Prostate gland (tissue), 2 donors: ENCODE measurements around the gene GTSE1. TPM values are rescaled to one million over a fixed set of nuclear protein-coding genes. Genes with fewer than 3 reads are reported as not detected.

Source experiments
- DNase-seq: peaks from one replicate; pipeline ENCODE4 v3.0.0-alpha.2; 2019; ENCODE audit warnings: low spot score
- H3K27ac ChIP-seq, 2 donors: fragments of 200-600 bp; sonication (generic); 2 replicates each; pipeline ENCODE4 v1.5.1; 2017 to 2019
- H3K27me3 ChIP-seq: fragments of 200-600 bp; sonication (generic); replicated peaks from 2 replicates; pipeline ENCODE4 v1.5.1; 2019; ENCODE audit not compliant: insufficient read depth
- H3K36me3 ChIP-seq, 2 donors: fragments of 200-600 bp; sonication (generic); 1 replicate in 1 of 2; 2 replicates in 1 of 2; pipeline versions ENCODE4 v1.5.1 to v1.8.1; 2017 to 2019
- H3K4me1 ChIP-seq: fragments of 200-600 bp; sonication (generic); replicated peaks from 2 replicates; pipeline ENCODE4 v1.5.1; 2019
- H3K4me3 ChIP-seq, 2 donors: fragments of 200-600 bp; sonication (generic); 2 replicates each; pipeline ENCODE4 v1.5.1; 2017 to 2019
- H3K9me3 ChIP-seq: fragments of 200-600 bp; sonication (generic); 2 replicates; pipeline ENCODE4 v1.5.1; 2017
- POLR2A ChIP-seq: fragments of 450-650 bp; IDR thresholded peaks from one replicate; pipeline ENCODE4 v1.6.1; 2016; ENCODE audit warnings: antibody characterized with exemption, mild to moderate bottlenecking
- POLR2AphosphoS5 ChIP-seq: sonication (generic); formaldehyde crosslinking; IDR thresholded peaks from one replicate; pipeline ENCODE4 v1.6.1; 2017; ENCODE audit warnings: antibody characterized with exemption
- WGBS: methylation state at CpG from one replicate; pipeline ENCODE4 v1.1.5; 2018; 5-methylcytosine and 5-hydroxymethylcytosine counted together
- intact Hi-C: fragments of 100-400 bp; cut with DNase I; formaldehyde crosslinking; loops from one replicate; pipeline ENCODE4 v1.14.2; 2022
- total RNA-seq, 2 donors: library from RNA; depleted of rRNA; stranded (reverse); fragments of >200 nt; gene quantifications; one replicate each; pipeline ENCODE4 v1.1.0, GENCODE V29; 2016
- TF ChIP-seq, protein P1 (sequence below), 4 experiments: fragments of 200-600 bp in 2 of 4; fragments of 450-650 bp in 2 of 4; sonication (generic) in 2 of 4; IDR thresholded peaks; 1 replicate in 3 of 4; 2 replicates in 1 of 4; pipeline ENCODE4 v1.5.1; 2016 to 2019; ENCODE audit warnings: antibody characterized with exemption in 4 of 4, mild to moderate bottlenecking in 2 of 4, moderate library complexity in 2 of 4

GTSE1 gene
- total RNA-seq, 2 donors from 2014 or later = 0.46 to 4.8 TPM

- DNase-seq = no peak
- WGBS = 78% methylated on average over 23 of the region's 24 CpGs
- no peak overlapping the region for H3K4me3 ChIP-seq
- H3K27me3 ChIP-seq = no peaks in the 10 kb centered on the region
- TF ChIP-seq POLR2A (no peak), POLR2AphosphoS5 (no peak)
- TF ChIP-seq, protein P1, sequence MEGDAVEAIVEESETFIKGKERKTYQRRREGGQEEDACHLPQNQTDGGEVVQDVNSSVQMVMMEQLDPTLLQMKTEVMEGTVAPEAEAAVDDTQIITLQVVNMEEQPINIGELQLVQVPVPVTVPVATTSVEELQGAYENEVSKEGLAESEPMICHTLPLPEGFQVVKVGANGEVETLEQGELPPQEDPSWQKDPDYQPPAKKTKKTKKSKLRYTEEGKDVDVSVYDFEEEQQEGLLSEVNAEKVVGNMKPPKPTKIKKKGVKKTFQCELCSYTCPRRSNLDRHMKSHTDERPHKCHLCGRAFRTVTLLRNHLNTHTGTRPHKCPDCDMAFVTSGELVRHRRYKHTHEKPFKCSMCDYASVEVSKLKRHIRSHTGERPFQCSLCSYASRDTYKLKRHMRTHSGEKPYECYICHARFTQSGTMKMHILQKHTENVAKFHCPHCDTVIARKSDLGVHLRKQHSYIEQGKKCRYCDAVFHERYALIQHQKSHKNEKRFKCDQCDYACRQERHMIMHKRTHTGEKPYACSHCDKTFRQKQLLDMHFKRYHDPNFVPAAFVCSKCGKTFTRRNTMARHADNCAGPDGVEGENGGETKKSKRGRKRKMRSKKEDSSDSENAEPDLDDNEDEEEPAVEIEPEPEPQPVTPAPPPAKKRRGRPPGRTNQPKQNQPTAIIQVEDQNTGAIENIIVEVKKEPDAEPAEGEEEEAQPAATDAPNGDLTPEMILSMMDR (IDR thresholded peaks at IDR 0.05) = no peak
- peaks cover 0 to 19% of the 10 kb centered on the region in 2 donors for H3K36me3 ChIP-seq
- H3K27ac ChIP-seq = no peak overlapping the region
- H3K4me1 ChIP-seq = no peaks in the 10 kb centered on the region
- H3K9me3 ChIP-seq = no peaks in the 10 kb centered on the region
- intact Hi-C loops = no loop called here
These were observed 8.6 kb upstream of the GTSE1 start for GRCh38 chr22:46287873-46288751.

- Histone ChIP-seq H3K27ac (no peak overlapping the region), H3K4me1 (no peaks in the 10 kb centered on the region), H3K36me3 (peaks cover 0 to 18% of the 10 kb centered on the region in 2 donors), H3K27me3 (no peaks in the 10 kb centered on the region), H3K4me3 (no peak overlapping the region), H3K9me3 (no peaks in the 10 kb centered on the region)
- 87% methylated on average over 7 of the region's 7 CpGs for WGBS
- DNase-seq = no peak
- TF ChIP-seq POLR2AphosphoS5 (no peak), POLR2A (no peak)
- TF ChIP-seq, protein P1 (IDR thresholded peaks at IDR 0.05) = no peak
- intact Hi-C loops = no loop called here
These were observed 7.8 kb upstream of the GTSE1 start for GRCh38 chr22:46288846-46289243.

DNA sequence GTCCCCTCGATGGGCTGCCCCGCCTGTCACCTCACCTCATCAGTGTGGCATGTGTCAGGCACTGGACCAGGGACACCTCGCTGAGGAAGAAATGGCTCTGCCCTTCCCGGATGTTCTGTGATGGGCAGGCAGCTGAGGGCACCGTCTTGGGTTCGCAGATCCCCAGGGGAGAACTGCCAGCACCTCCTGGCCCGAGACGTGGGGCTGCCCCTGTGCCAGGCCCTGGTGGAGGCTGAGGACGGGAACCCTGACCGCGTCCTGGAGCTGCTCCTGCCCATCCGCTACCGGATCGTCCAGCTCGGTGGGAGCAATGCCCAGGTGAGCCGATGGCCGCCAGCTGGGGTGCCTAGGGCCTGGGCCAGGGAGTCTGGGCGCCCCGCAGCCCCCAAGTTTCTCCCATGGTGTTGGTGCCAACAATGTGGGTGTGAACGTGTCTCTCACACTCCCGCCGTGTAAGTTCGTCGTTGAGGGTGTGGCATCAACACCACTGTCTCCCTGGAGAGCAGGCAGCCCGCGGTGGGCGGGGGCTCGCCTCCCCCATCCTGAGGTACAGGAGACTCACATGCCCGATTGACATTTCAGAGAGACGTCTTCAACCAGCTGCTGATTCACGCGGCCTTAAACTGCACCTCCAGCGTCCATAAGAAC is 7.3 kb upstream of the GTSE1 start:
- Histone ChIP-seq H3K27me3 (no peaks in the 10 kb centered on the region), H3K4me3 (no peak overlapping the region), H3K4me1 (no peaks in the 10 kb centered on the region), H3K27ac (no peak overlapping the region), H3K36me3 (peaks cover 0 to 13% of the 10 kb centered on the region in 2 donors), H3K9me3 (no peaks in the 10 kb centered on the region)
- DNase-seq = no peak
- intact Hi-C loops = no loop called here
- 86% methylated on average over 33 of the region's 33 CpGs for WGBS
- no peak for TF ChIP-seq POLR2AphosphoS5
- TF ChIP-seq, protein P1 (IDR thresholded peaks at IDR 0.05) = no peak
- TF ChIP-seq POLR2A = no peak

DNA sequence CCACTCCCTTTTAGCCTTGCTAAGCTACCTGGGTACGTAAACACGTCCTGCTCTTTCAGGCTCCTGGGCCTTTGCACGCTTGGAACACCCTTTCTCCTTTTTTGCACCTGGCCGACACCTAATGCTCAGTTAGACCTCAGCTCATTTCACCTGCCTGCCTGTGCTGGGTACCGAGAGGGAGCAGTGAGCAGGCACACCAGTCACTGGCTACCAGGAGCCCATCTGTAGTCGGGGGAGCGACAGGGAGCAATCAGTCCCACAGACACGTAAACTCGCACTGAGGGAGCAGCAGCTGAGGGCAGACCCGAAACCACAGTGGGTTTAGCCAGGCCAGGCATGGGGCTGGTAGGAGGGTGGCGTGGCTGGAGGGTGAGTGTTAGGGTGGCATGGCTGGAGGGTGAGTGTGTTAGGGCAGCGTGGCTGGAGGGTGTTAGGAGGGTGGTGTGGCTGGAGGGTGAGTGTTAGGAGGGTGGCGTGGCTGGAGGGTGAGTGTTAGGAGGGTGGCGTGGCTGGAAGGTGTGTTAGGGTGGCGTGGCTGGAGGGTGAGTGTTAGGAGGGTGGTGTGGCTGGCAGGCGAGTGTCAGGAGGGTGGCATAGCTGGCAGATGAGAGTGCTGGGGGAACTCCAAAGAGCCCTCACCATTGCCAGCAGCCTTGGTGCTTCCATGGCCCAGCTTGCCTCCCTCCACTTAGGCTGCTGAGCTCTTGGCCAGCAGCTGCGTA is 6.4 kb upstream of the GTSE1 start:
- Histone ChIP-seq H3K9me3 (no peaks in the 10 kb centered on the region), H3K4me3 (no peak overlapping the region), H3K27ac (no peak overlapping the region), H3K27me3 (no peaks in the 10 kb centered on the region), H3K4me1 (no peaks in the 10 kb centered on the region), H3K36me3 (peaks cover 0 to 8% of the 10 kb centered on the region in 2 donors)
- DNase-seq = no peak
- 96% methylated on average over 17 of the region's 17 CpGs for WGBS
- TF ChIP-seq, protein P1 (IDR thresholded peaks at IDR 0.05) = no peak
- TF ChIP-seq POLR2AphosphoS5 (no peak), POLR2A (no peak)
- intact Hi-C loops = no loop called here
